NCI-H2227 (cell line): ENCODE measurements around the gene AMT.

Experiments used
- DNase-seq: peaks from one replicate; lab custom pipeline; 2025; ENCODE audit not compliant: unreplicated experiment; lab: John Stamatoyannopoulos, UW

The AMT gene

GRCh38 chr3:49422379-49423248, at the start of gene AMT:
Gene AMT (minus strand): TSS chr3:49422473. CDS start chr3:49422450, 23 bp downstream.
- peak; percentile 37 for DNase-seq

- DNase-seq: no peak
These were observed 48.6 kb upstream of the AMT start for GRCh38 chr3:49470714-49471420.

- peak; percentile 96 for DNase-seq
These were observed 47.9 kb upstream of the AMT start, which contains the start of gene DAG1 for GRCh38 chr3:49469936-49470713. Gene DAG1 (plus strand): TSS chr3:49470267. CDS start chr3:49510535, 40,268 bp downstream.

GRCh38 chr3:49469037-49469935, 47.0 kb upstream of the AMT start:
- DNase-seq: peak; percentile 60

- no peak for DNase-seq
These were observed 43.8 kb upstream of the AMT start for GRCh38 chr3:49466085-49466484.

GRCh38 chr3:49465270-49466034, 43.2 kb upstream of the AMT start:
- no peak for DNase-seq

- no peak for DNase-seq
These were observed 39.9 kb upstream of the AMT start for GRCh38 chr3:49462222-49462621.

- peak; percentile 8 for DNase-seq
These were observed 39.3 kb upstream of the AMT start for GRCh38 chr3:49461443-49462171.

GRCh38 chr3:49460956-49461355, 38.7 kb upstream of the AMT start:
- no peak for DNase-seq

- no peak for DNase-seq
These were observed 38.1 kb upstream of the AMT start for GRCh38 chr3:49460188-49460890.

GRCh38 chr3:49456466-49456865, 34.2 kb upstream of the AMT start:
- DNase-seq: no peak

GRCh38 chr3:49454898-49455681, 32.8 kb upstream of the AMT start:
- no peak for DNase-seq

- DNase-seq: no peak
These were observed 32.2 kb upstream of the AMT start for GRCh38 chr3:49454458-49454857.

GRCh38 chr3:49453621-49454020, 31.3 kb upstream of the AMT start:
- no peak for DNase-seq

- DNase-seq: no peak
These were observed 23.1 kb upstream of the AMT start for GRCh38 chr3:49445391-49445790.

GRCh38 chr3:49434731-49435130, 12.5 kb upstream of the AMT start:
- DNase-seq: no peak

GRCh38 chr3:49428752-49429080, 6.4 kb upstream of the AMT start:
- no peak for DNase-seq

- DNase-seq: no peak
These were observed 5.3 kb upstream of the AMT start for GRCh38 chr3:49427586-49427985.
